K562 (cell line): ENCODE results near the gene EIF5. TPM values are rescaled to one million over a fixed set of nuclear protein-coding genes. Genes with fewer than 3 reads are reported as not detected.

Experiments used
- CBFA2T3 ChIP-seq: fragments of 450-650 bp; IDR thresholded peaks from 2 replicates; pipeline ENCODE4 v1.6.1; 2017
- CEBPG ChIP-seq, 3 experiments: fragments of 200-800 bp in 1 of 3; sonication (Bioruptor generic) in 1 of 3; sonication (generic) in 1 of 3; formaldehyde crosslinking in 1 of 3; IDR thresholded peaks in 2 of 3; conservative IDR thresholded peaks in 1 of 3; 2 replicates each; pipeline versions ENCODE4 v1.6.1 to v1.8.0; 2016 to 2022; ENCODE audit warnings: missing compliant biosample characterization in 2 of 3, missing genetic modification characterization in 2 of 3, mild to moderate bottlenecking in 1 of 3, missing genetic modification reagents in 1 of 3
- COPS2 ChIP-seq: fragments of 450-650 bp; conservative IDR thresholded peaks from 2 replicates; pipeline ENCODE4 v1.6.1; 2016; ENCODE audit warnings: mild to moderate bottlenecking, moderate library complexity
- GTF2E2 ChIP-seq: fragments of 200-800 bp; sonication (Bioruptor generic); IDR thresholded peaks from 2 replicates; pipeline ENCODE4 v1.6.1; 2016; ENCODE audit warnings: missing genetic modification characterization, missing compliant biosample characterization
- HMGN3 ChIP-seq: IDR thresholded peaks from 2 replicates; pipeline ENCODE4 v1.6.1; 2011; ENCODE audit warnings: borderline replicate concordance, low read depth, mild to moderate bottlenecking, mixed read lengths, low read length; ENCODE audit not compliant: insufficient read length; ENCODE audit errors: extremely low read depth
- LCOR ChIP-seq: sonication (generic); formaldehyde crosslinking; IDR thresholded peaks from 2 replicates; pipeline ENCODE4 v1.8.0; 2022; ENCODE audit warnings: mild to moderate bottlenecking, missing genetic modification reagents
- MBD1 ChIP-seq: fragments of 250-450 bp; sonication (Bioruptor Pico); IDR thresholded peaks from 2 replicates; pipeline ENCODE4 v1.8.0; 2022; ENCODE audit warnings: inconsistent platforms
- PHF20 ChIP-seq: fragments of 450-650 bp; IDR thresholded peaks from 2 replicates; pipeline ENCODE4 v1.6.1; 2018; ENCODE audit not compliant: partially characterized antibody
- PTRF ChIP-seq: fragments of 450-650 bp; IDR thresholded peaks from 2 replicates; pipeline ENCODE4 v1.6.1; 2016; ENCODE audit warnings: mild to moderate bottlenecking, missing genetic modification characterization, missing compliant biosample characterization
- SMAD2 ChIP-seq: fragments of 150-350 bp; IDR thresholded peaks from 2 replicates; pipeline ENCODE4 v1.6.1; 2014; ENCODE audit warnings: low read depth, mild to moderate bottlenecking, low read length
- TCF7L2 ChIP-seq: fragments of 150-350 bp; IDR thresholded peaks from 2 replicates; pipeline ENCODE4 v1.6.1; 2016; ENCODE audit warnings: low read depth, mild to moderate bottlenecking, low read length, moderate library complexity
- ZNF311 ChIP-seq: fragments of 250-450 bp; sonication (Bioruptor Pico); IDR thresholded peaks from 2 replicates; pipeline ENCODE4 v1.4.0; 2020; ENCODE audit warnings: mild to moderate bottlenecking, moderate library complexity
- polyA plus RNA-seq, 8 experiments: library from polyadenylated mRNA; depleted of rRNA in 4 of 8; stranded (reverse) in 5 of 8; unstranded in 3 of 8; fragments of >200 nt; fragmentation: Nextera tagmentation in 2 of 8; fragmentation: Illumina TruSeq in 1 of 8; extraction: Ambion mirVana in 2 of 8; extraction: Trizol in 1 of 8; gene quantifications; 2 replicates each; pipeline versions ENCODE4 v1.2.1 to v1.2.3, GENCODE V29; 2011 to 2014; ENCODE audit warnings: inconsistent platforms in 1 of 8, missing spikeins in 1 of 8
- total RNA-seq, 7 experiments: library from RNA; depleted of rRNA in 6 of 7; stranded (reverse); fragments of >200 nt in 6 of 7; fragmentation: Illumina TruSeq in 2 of 7; extraction: Trizol in 2 of 7; gene quantifications; 2 replicates each; pipeline versions ENCODE4 v1.2.1 to v1.2.3, GENCODE V29; 2011 to 2021; ENCODE audit warnings: low replicate concordance in 1 of 7
- TF ChIP-seq, protein P1 (sequence below): sonication (generic); formaldehyde crosslinking; IDR thresholded peaks from 2 replicates; pipeline ENCODE4 v1.8.0; 2023; ENCODE audit warnings: mild to moderate bottlenecking, missing genetic modification reagents
- TF ChIP-seq, protein P2 (sequence below): sonication (generic); formaldehyde crosslinking; IDR thresholded peaks from 2 replicates; pipeline ENCODE4 v1.4.0; 2020; ENCODE audit warnings: mild to moderate bottlenecking, missing genetic modification reagents
- TF ChIP-seq, protein P3 (sequence below): conservative IDR thresholded peaks from 2 replicates; pipeline ENCODE4 v1.6.1; 2011; ENCODE audit warnings: low read depth, mild to moderate bottlenecking, low read length; ENCODE audit not compliant: control insufficient read depth
- TF ChIP-seq, protein P4 (sequence below): fragments of 250-450 bp; sonication (Bioruptor Pico); IDR thresholded peaks from 2 replicates; pipeline ENCODE4 v1.8.0; 2021; ENCODE audit warnings: moderate library complexity, mild to moderate bottlenecking, inconsistent platforms

Gene EIF5
- total and polyA plus RNA-seq, 9 of the 15 experiments (the other 6 are each of a cell fraction or from before 2014, with no cell fraction given): 92.7 to 442 (median 190) TPM

DNA sequence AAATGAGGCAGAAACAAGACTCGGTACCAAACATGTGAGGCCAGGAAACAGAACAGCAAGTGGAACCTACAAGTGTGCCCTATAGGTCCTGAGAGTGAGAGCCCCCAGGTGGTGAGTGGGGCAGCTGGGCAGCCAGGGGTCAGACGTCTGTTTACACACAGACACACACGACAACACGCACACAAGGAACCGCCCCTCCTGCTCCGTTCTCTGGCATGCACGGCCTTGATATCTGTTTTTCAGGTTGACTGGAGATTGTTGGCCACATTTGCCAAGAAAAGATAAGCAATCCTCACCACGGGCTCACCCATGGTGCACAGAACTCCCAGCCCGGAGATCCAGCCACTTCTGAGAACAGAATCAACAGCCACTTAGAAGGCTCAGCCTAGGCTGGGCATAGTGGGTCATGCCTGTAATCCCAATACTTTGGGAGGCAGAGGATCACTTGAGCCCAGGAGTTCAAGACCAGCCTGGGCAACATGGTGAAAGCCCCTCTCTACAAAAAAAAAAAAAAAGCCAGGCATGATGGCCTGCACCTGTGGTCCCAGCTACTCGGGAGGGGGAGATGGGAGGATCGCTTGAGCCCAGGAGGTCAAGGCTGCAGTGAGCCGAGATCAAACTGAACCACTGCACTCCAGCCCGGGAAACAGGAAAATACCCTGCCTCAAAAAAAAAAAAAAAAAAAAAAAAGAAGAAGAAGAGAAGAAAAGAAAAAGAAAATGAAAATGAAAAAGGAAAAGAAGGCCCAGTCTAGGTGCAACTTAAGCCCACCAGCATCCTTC, 19.4 kb upstream of the EIF5 start (continued):
- TF ChIP-seq, protein P1, sequence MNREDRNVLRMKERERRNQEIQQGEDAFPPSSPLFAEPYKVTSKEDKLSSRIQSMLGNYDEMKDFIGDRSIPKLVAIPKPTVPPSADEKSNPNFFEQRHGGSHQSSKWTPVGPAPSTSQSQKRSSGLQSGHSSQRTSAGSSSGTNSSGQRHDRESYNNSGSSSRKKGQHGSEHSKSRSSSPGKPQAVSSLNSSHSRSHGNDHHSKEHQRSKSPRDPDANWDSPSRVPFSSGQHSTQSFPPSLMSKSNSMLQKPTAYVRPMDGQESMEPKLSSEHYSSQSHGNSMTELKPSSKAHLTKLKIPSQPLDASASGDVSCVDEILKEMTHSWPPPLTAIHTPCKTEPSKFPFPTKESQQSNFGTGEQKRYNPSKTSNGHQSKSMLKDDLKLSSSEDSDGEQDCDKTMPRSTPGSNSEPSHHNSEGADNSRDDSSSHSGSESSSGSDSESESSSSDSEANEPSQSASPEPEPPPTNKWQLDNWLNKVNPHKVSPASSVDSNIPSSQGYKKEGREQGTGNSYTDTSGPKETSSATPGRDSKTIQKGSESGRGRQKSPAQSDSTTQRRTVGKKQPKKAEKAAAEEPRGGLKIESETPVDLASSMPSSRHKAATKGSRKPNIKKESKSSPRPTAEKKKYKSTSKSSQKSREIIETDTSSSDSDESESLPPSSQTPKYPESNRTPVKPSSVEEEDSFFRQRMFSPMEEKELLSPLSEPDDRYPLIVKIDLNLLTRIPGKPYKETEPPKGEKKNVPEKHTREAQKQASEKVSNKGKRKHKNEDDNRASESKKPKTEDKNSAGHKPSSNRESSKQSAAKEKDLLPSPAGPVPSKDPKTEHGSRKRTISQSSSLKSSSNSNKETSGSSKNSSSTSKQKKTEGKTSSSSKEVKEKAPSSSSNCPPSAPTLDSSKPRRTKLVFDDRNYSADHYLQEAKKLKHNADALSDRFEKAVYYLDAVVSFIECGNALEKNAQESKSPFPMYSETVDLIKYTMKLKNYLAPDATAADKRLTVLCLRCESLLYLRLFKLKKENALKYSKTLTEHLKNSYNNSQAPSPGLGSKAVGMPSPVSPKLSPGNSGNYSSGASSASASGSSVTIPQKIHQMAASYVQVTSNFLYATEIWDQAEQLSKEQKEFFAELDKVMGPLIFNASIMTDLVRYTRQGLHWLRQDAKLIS (CRISPR knock-in tag): no peak
- no peak for TF ChIP-seq MBD1 (CRISPR knock-in tag)
- TF ChIP-seq LCOR (CRISPR knock-in tag): no peak
- TF ChIP-seq COPS2: no peak
- no peak for TF ChIP-seq SMAD2
- TF ChIP-seq, protein P2, sequence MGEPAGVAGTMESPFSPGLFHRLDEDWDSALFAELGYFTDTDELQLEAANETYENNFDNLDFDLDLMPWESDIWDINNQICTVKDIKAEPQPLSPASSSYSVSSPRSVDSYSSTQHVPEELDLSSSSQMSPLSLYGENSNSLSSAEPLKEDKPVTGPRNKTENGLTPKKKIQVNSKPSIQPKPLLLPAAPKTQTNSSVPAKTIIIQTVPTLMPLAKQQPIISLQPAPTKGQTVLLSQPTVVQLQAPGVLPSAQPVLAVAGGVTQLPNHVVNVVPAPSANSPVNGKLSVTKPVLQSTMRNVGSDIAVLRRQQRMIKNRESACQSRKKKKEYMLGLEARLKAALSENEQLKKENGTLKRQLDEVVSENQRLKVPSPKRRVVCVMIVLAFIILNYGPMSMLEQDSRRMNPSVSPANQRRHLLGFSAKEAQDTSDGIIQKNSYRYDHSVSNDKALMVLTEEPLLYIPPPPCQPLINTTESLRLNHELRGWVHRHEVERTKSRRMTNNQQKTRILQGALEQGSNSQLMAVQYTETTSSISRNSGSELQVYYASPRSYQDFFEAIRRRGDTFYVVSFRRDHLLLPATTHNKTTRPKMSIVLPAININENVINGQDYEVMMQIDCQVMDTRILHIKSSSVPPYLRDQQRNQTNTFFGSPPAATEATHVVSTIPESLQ (CRISPR knock-in tag): no peak
- TF ChIP-seq, protein P3, sequence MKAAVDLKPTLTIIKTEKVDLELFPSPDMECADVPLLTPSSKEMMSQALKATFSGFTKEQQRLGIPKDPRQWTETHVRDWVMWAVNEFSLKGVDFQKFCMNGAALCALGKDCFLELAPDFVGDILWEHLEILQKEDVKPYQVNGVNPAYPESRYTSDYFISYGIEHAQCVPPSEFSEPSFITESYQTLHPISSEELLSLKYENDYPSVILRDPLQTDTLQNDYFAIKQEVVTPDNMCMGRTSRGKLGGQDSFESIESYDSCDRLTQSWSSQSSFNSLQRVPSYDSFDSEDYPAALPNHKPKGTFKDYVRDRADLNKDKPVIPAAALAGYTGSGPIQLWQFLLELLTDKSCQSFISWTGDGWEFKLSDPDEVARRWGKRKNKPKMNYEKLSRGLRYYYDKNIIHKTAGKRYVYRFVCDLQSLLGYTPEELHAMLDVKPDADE: no peak
- no peak for TF ChIP-seq ZNF311
- no peak for TF ChIP-seq PHF20
- TF ChIP-seq, protein P4, sequence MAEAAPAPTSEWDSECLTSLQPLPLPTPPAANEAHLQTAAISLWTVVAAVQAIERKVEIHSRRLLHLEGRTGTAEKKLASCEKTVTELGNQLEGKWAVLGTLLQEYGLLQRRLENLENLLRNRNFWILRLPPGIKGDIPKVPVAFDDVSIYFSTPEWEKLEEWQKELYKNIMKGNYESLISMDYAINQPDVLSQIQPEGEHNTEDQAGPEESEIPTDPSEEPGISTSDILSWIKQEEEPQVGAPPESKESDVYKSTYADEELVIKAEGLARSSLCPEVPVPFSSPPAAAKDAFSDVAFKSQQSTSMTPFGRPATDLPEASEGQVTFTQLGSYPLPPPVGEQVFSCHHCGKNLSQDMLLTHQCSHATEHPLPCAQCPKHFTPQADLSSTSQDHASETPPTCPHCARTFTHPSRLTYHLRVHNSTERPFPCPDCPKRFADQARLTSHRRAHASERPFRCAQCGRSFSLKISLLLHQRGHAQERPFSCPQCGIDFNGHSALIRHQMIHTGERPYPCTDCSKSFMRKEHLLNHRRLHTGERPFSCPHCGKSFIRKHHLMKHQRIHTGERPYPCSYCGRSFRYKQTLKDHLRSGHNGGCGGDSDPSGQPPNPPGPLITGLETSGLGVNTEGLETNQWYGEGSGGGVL (CRISPR knock-in tag): no peak
- no peak for TF ChIP-seq HMGN3
- no peak for TF ChIP-seq CEBPG (CRISPR knock-in tag; IDR thresholded peaks at IDR 0.05)
- no peak for TF ChIP-seq CEBPG (tag; conservative IDR thresholded peaks at IDR 0.05 in 1 of 2, IDR thresholded peaks at IDR 0.05 in 1 of 2)
- peak; percentile 94 for TF ChIP-seq CBFA2T3
- TF ChIP-seq PTRF (tag): no peak
- no peak for TF ChIP-seq GTF2E2
- TF ChIP-seq TCF7L2: no peak
